WTC11 (cell line): ENCODE data around the gene DNMT3A.

Source experiments
- NR2C2 ChIP-seq: sonication (generic); formaldehyde crosslinking; IDR thresholded peaks from 2 replicates; pipeline ENCODE4 v1.8.0; 2022; ENCODE audit warnings: mild to moderate bottlenecking, missing genetic modification reagents
- PREB ChIP-seq: sonication (generic); formaldehyde crosslinking; IDR thresholded peaks from 2 replicates; pipeline ENCODE4 v1.8.1; 2022; ENCODE audit warnings: mild to moderate bottlenecking, missing genetic modification reagents, moderate library complexity, borderline replicate concordance
- TEAD1 ChIP-seq: sonication (generic); formaldehyde crosslinking; IDR thresholded peaks from 2 replicates; pipeline ENCODE4 v1.8.0; 2022; ENCODE audit warnings: mild to moderate bottlenecking, missing genetic modification reagents
- TF ChIP-seq, protein P1 (sequence below): sonication (generic); formaldehyde crosslinking; IDR thresholded peaks from 2 replicates; pipeline ENCODE4 v1.8.1; 2022; ENCODE audit warnings: missing genetic modification reagents, borderline replicate concordance
- TF ChIP-seq, protein P2 (sequence below): fragments of 200-600 bp; IDR thresholded peaks from 2 replicates; pipeline ENCODE4 v1.8.0; 2022; ENCODE audit warnings: antibody characterized with exemption

- TF ChIP-seq NR2C2 (CRISPR knock-in tag) (no peak), PREB (CRISPR knock-in tag) (no peak), TEAD1 (CRISPR knock-in tag) (no peak)
- TF ChIP-seq, protein P1, sequence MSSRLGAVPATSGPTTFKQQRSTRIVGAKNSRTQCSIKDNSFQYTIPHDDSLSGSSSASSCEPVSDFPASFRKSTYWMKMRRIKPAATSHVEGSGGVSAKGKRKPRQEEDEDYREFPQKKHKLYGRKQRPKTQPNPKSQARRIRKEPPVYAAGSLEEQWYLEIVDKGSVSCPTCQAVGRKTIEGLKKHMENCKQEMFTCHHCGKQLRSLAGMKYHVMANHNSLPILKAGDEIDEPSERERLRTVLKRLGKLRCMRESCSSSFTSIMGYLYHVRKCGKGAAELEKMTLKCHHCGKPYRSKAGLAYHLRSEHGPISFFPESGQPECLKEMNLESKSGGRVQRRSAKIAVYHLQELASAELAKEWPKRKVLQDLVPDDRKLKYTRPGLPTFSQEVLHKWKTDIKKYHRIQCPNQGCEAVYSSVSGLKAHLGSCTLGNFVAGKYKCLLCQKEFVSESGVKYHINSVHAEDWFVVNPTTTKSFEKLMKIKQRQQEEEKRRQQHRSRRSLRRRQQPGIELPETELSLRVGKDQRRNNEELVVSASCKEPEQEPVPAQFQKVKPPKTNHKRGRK (CRISPR knock-in tag) = no peak
- TF ChIP-seq, protein P2, sequence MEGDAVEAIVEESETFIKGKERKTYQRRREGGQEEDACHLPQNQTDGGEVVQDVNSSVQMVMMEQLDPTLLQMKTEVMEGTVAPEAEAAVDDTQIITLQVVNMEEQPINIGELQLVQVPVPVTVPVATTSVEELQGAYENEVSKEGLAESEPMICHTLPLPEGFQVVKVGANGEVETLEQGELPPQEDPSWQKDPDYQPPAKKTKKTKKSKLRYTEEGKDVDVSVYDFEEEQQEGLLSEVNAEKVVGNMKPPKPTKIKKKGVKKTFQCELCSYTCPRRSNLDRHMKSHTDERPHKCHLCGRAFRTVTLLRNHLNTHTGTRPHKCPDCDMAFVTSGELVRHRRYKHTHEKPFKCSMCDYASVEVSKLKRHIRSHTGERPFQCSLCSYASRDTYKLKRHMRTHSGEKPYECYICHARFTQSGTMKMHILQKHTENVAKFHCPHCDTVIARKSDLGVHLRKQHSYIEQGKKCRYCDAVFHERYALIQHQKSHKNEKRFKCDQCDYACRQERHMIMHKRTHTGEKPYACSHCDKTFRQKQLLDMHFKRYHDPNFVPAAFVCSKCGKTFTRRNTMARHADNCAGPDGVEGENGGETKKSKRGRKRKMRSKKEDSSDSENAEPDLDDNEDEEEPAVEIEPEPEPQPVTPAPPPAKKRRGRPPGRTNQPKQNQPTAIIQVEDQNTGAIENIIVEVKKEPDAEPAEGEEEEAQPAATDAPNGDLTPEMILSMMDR = no peak
Measured at GRCh38 chr2:25188405-25188804, 153.3 kb downstream of the DNMT3A start.
